Gastrocnemius medialis (tissue), 4 donors: Measurements from ENCODE around the gene DGKH.

Experiments
- POLR2A ChIP-seq, 2 donors: fragments of 450-650 bp; IDR thresholded peaks; one replicate each; pipeline ENCODE4 v1.6.1; 2017; ENCODE audit warnings: antibody characterized with exemption in 2 of 2, mild to moderate bottlenecking in 2 of 2, moderate library complexity in 2 of 2
- TF ChIP-seq, protein P1 (sequence below), 5 experiments: fragments of 450-650 bp in 3 of 5; fragments of 200-600 bp in 2 of 5; sonication (generic) in 2 of 5; IDR thresholded peaks in 4 of 5; conservative IDR thresholded peaks in 1 of 5; 1 replicate in 4 of 5; 2 replicates in 1 of 5; pipeline ENCODE4 v1.5.1; 2016 to 2019; ENCODE audit warnings: antibody characterized with exemption in 5 of 5, mild to moderate bottlenecking in 3 of 5, moderate library complexity in 3 of 5

- TF ChIP-seq, protein P1, sequence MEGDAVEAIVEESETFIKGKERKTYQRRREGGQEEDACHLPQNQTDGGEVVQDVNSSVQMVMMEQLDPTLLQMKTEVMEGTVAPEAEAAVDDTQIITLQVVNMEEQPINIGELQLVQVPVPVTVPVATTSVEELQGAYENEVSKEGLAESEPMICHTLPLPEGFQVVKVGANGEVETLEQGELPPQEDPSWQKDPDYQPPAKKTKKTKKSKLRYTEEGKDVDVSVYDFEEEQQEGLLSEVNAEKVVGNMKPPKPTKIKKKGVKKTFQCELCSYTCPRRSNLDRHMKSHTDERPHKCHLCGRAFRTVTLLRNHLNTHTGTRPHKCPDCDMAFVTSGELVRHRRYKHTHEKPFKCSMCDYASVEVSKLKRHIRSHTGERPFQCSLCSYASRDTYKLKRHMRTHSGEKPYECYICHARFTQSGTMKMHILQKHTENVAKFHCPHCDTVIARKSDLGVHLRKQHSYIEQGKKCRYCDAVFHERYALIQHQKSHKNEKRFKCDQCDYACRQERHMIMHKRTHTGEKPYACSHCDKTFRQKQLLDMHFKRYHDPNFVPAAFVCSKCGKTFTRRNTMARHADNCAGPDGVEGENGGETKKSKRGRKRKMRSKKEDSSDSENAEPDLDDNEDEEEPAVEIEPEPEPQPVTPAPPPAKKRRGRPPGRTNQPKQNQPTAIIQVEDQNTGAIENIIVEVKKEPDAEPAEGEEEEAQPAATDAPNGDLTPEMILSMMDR (IDR thresholded peaks at IDR 0.05 in 4 of 5, conservative IDR thresholded peaks at IDR 0.05 in 1 of 5), result no peak
- no peak for TF ChIP-seq POLR2A (IDR thresholded peaks at IDR 0.05)
Measured at GRCh38 chr13:42280537-42280936, 232.1 kb downstream of the DGKH start.
